HL-60 (cell line): ENCODE measurements around the gene TANC2.

Experiments
- DNase-seq, 2 experiments: peaks; one replicate each; pipeline ENCODE4 v3.0.0-alpha.2; 2010 to 2020; ENCODE audit warnings: low read depth in 1 of 2, low spot score in 1 of 2
- H3K27ac ChIP-seq: fragments of 250-450 bp; sonication (Bioruptor Pico); replicated peaks from 2 replicates; pipeline ENCODE4 v1.5.1; 2020; ENCODE audit warnings: mild to moderate bottlenecking, moderate library complexity
- H3K27me3 ChIP-seq: fragments of 250-450 bp; sonication (Bioruptor Pico); 2 replicates; pipeline ENCODE4 v1.5.1; 2021; ENCODE audit warnings: mild to moderate bottlenecking, moderate library complexity; ENCODE audit not compliant: insufficient read depth, poor library complexity, severe bottlenecking
- H3K4me3 ChIP-seq: replicated peaks from 2 replicates; pipeline ENCODE4 v1.5.1; 2011; ENCODE audit warnings: mild to moderate bottlenecking, control low read depth, low read length; ENCODE audit not compliant: insufficient read depth
- GABPA ChIP-seq: IDR thresholded peaks from 2 replicates; pipeline ENCODE4 v1.6.1; 2012; ENCODE audit warnings: low read depth
- POLR2AphosphoS5 ChIP-seq: IDR thresholded peaks from 2 replicates; pipeline ENCODE4 v1.6.1; 2012; ENCODE audit warnings: low read depth
- REST ChIP-seq: IDR thresholded peaks from 2 replicates; pipeline ENCODE4 v1.6.1; 2012; ENCODE audit warnings: low read depth; ENCODE audit not compliant: insufficient replicate concordance
- SPI1 ChIP-seq: IDR thresholded peaks from 2 replicates; pipeline ENCODE4 v1.6.1; 2012; ENCODE audit warnings: low read depth, mild to moderate bottlenecking, borderline replicate concordance
- long read RNA-seq: library from polyadenylated mRNA; unstranded; transcript quantifications from one replicate; pipeline ENCODE4 v2.0.0, GENCODE V29; 2020
- TF ChIP-seq, protein P1 (sequence below): IDR thresholded peaks from one replicate; pipeline ENCODE4 v1.5.1; 2011; ENCODE audit warnings: low read length, control low read depth, inconsistent platforms; ENCODE audit not compliant: insufficient read depth

The TANC2 gene
- long read RNA-seq, partial matches to known transcripts: 0 of 3 reads
- long read RNA-seq, other reads (novel, unspliced or antisense): 3 of 3 reads

DNA sequence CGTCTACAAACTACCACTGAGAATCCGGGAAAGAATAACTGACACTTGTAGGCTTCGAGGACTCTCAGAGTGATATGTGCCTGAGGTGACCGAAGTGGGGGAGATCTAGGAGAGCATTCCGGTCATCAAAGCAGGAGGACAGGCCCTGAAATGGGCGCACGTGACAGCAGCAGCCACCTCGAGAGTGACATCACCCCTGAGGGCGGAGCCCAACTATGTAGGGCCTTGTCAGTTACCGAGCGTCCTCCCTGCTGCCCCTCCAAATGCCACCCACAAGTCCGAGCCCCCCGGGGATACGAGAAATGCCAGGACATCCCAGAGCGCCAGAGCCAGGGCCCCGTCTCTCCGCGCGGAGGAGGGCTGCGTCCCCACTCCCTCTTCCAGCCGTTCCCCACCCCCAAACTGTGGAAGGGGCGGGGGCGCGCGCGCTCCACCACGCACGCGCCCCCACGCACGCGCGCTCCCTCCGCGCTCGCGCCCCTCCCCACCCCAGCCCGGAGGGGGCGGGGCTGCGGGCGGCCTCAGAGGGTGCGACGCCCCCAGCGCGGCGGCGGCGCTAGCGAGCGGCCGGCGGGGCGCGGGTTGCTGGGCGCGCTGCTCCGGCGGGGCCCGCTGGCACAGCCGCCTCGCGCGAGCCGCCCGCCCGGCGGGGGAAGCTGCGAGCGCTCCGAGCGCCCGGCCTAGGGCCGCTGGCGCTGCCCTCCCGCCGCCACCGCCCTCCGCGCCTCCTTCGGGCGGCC, at the start of gene TANC2:
TANC2 (plus strand) TSS at position 550 of the 740 bp plus-strand sequence. CDS start 43,325 bp downstream, outside the sequence.
- TF ChIP-seq POLR2AphosphoS5: 0 out of 2 replicates have a peak, but pooled peaks have one; percentile 26
- TF ChIP-seq, protein P1, sequence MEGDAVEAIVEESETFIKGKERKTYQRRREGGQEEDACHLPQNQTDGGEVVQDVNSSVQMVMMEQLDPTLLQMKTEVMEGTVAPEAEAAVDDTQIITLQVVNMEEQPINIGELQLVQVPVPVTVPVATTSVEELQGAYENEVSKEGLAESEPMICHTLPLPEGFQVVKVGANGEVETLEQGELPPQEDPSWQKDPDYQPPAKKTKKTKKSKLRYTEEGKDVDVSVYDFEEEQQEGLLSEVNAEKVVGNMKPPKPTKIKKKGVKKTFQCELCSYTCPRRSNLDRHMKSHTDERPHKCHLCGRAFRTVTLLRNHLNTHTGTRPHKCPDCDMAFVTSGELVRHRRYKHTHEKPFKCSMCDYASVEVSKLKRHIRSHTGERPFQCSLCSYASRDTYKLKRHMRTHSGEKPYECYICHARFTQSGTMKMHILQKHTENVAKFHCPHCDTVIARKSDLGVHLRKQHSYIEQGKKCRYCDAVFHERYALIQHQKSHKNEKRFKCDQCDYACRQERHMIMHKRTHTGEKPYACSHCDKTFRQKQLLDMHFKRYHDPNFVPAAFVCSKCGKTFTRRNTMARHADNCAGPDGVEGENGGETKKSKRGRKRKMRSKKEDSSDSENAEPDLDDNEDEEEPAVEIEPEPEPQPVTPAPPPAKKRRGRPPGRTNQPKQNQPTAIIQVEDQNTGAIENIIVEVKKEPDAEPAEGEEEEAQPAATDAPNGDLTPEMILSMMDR: no peak
- no peak for TF ChIP-seq GABPA
- TF ChIP-seq SPI1: no peak
- Histone ChIP-seq H3K27ac (peak within 1 kb of the TSS; percentile 56), H3K4me3 (peak within 1 kb of the TSS; percentile 94), H3K27me3 (peaks cover 5% of the 10 kb centered on the region)
- DNase-seq: peak; percentile 64 to 66

GRCh38 chr17:62916684-62917571, 49.1 kb upstream of the TANC2 start:
- no peak overlapping the region for H3K27ac ChIP-seq
- no peak for TF ChIP-seq REST
- no peak for TF ChIP-seq GABPA
- TF ChIP-seq, protein P1: no peak
- no peak for TF ChIP-seq POLR2AphosphoS5
- TF ChIP-seq SPI1: no peak
- H3K4me3 ChIP-seq: no peak overlapping the region
- DNase-seq: no peak
- H3K27me3 ChIP-seq: no peaks in the 10 kb centered on the region

DNA sequence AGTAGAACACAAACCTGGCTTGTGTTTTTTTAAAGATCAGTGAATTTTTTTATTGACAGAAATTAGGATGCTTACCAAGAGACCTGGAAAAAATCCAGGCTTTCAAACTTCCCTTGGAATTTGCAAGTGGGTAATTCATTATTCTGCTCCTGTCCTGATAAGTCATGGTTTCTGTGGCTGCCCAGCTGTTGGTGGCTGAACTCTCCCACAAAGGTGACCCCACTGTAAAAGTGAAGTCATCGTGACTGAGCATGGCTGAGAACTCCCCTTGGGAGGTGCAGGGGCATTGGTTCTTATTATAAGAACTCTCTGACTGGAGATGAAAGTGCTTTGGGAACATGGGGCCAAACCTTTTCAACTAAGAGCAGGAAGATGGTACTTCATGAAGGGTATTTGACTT, 46.6 kb upstream of the TANC2 start:
- Histone ChIP-seq H3K4me3 (no peak overlapping the region), H3K27ac (no peak overlapping the region), H3K27me3 (no peaks in the 10 kb centered on the region)
- DNase-seq: no peak
- TF ChIP-seq SPI1: no peak
- no peak for TF ChIP-seq GABPA

DNA sequence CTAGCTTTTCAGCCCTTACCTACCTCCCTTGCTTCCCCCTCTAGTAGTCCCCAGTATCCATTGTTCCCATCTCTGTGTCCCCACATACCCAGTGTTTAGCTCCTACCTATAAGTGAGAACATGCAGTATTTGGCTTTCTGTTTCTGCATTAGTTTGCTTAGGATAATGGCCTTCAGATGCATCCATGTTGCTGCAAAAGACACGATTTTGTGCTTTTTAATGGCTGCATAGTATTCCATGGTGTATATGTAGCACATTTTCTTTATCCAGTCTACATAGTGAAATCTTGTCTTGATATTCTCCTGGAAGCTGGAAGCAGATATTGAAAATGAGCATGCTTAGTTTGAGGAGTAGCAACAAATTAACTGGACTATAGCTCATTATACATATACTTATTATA, 45.7 kb upstream of the TANC2 start:
- no peak for DNase-seq
- Histone ChIP-seq H3K27me3 (no peaks in the 10 kb centered on the region), H3K27ac (no peak overlapping the region), H3K4me3 (no peak overlapping the region)
- TF ChIP-seq SPI1 (no peak), REST (no peak), POLR2AphosphoS5 (no peak), GABPA (no peak)
- TF ChIP-seq, protein P1: no peak
